HEK293 (cell line): ENCODE measurements around the gene ZNF605.

Source experiments
- CTCF ChIA-PET: fragments of 350-600 bp; formaldehyde crosslinking; extraction: SDS; loops from one replicate; lab custom pipeline; 2021; ENCODE audit warnings: antibody characterized with exemption; lab: Yijun Ruan, JAX
- POLR2A ChIA-PET: fragments of 300-600 bp; formaldehyde crosslinking; extraction: SDS; loops from one replicate; lab custom pipeline; 2020; ENCODE audit warnings: antibody characterized with exemption, inconsistent platforms; lab: Yijun Ruan, JAX
- H3K27ac ChIP-seq: fragments of 200-500 bp; sonication (Bioruptor generic); 2 replicates; pipeline ENCODE4 v1.5.1; 2014; ENCODE audit warnings: low read depth, low read length, control low read depth, inconsistent platforms; ENCODE audit errors: extremely low read depth
- H3K36me3 ChIP-seq, 2 experiments: fragments of 200-500 bp in 1 of 2; sonication (Bioruptor generic) in 1 of 2; 1 replicate in 1 of 2; 2 replicates in 1 of 2; pipeline ENCODE4 v1.5.1; 2014 to 2017; ENCODE audit warnings: inconsistent platforms in 2 of 2, low read length in 2 of 2; ENCODE audit not compliant: control insufficient read depth in 2 of 2, insufficient read depth in 1 of 2
- H3K4me1 ChIP-seq: fragments of 200-500 bp; sonication (Bioruptor generic); 2 replicates; pipeline ENCODE4 v1.5.1; 2014; ENCODE audit warnings: mild to moderate bottlenecking, low read length, inconsistent platforms; ENCODE audit not compliant: control insufficient read depth, insufficient read depth
- H3K4me3 ChIP-seq: 2 replicates; pipeline ENCODE4 v1.5.1; 2011; ENCODE audit warnings: low read depth, mild to moderate bottlenecking, control low read depth, low read length, moderate library complexity
- H3K9me3 ChIP-seq: fragments of 200-500 bp; sonication (Bioruptor generic); 2 replicates; pipeline ENCODE4 v1.5.1; 2014; ENCODE audit warnings: low read depth, low read length, inconsistent platforms; ENCODE audit not compliant: control insufficient read depth, insufficient read depth
- EGR2 ChIP-seq: fragments of 450-650 bp; formaldehyde crosslinking; IDR thresholded peaks from 2 replicates; pipeline ENCODE4 v1.5.1; 2016; ENCODE audit warnings: low read depth, missing biosample characterization, missing genetic modification characterization
- OSR2 ChIP-seq: fragments of 450-650 bp; formaldehyde crosslinking; IDR thresholded peaks from 2 replicates; pipeline ENCODE4 v1.5.1; 2016; ENCODE audit warnings: missing biosample characterization, missing genetic modification characterization
- PATZ1 ChIP-seq: fragments of 450-650 bp; formaldehyde crosslinking; IDR thresholded peaks from 2 replicates; pipeline ENCODE4 v1.5.1; 2016; ENCODE audit warnings: missing biosample characterization, missing genetic modification characterization
- SCRT1 ChIP-seq: fragments of 450-650 bp; formaldehyde crosslinking; IDR thresholded peaks from 2 replicates; pipeline ENCODE4 v1.5.1; 2016; ENCODE audit warnings: missing biosample characterization, missing genetic modification characterization, borderline replicate concordance
- SCRT2 ChIP-seq: fragments of 450-650 bp; formaldehyde crosslinking; IDR thresholded peaks from 2 replicates; pipeline ENCODE4 v1.5.1; 2016; ENCODE audit warnings: missing biosample characterization, missing genetic modification characterization
- ZBTB10 ChIP-seq: fragments of 450-650 bp; formaldehyde crosslinking; IDR thresholded peaks from 2 replicates; pipeline ENCODE4 v1.5.1; 2016; ENCODE audit warnings: missing biosample characterization, missing genetic modification characterization
- ZBTB21 ChIP-seq: fragments of 450-650 bp; formaldehyde crosslinking; IDR thresholded peaks from 2 replicates; pipeline ENCODE4 v1.5.1; 2017; ENCODE audit warnings: missing biosample characterization, missing genetic modification characterization
- ZBTB44 ChIP-seq: fragments of 450-650 bp; IDR thresholded peaks from 2 replicates; pipeline ENCODE4 v1.5.1; 2018; ENCODE audit warnings: missing biosample characterization, mild to moderate bottlenecking, missing genetic modification characterization
- ZBTB6 ChIP-seq: fragments of 450-650 bp; formaldehyde crosslinking; IDR thresholded peaks from 2 replicates; pipeline ENCODE4 v1.5.1; 2017; ENCODE audit warnings: missing biosample characterization, missing genetic modification characterization
- ZBTB7A ChIP-seq: fragments of 450-650 bp; formaldehyde crosslinking; IDR thresholded peaks from 2 replicates; pipeline ENCODE4 v1.5.1; 2016; ENCODE audit warnings: low read depth, missing biosample characterization, missing genetic modification characterization
- ZNF169 ChIP-seq: fragments of 450-650 bp; formaldehyde crosslinking; IDR thresholded peaks from 2 replicates; pipeline ENCODE4 v1.5.1; 2016; ENCODE audit warnings: missing biosample characterization, missing genetic modification characterization
- ZNF221 ChIP-seq: fragments of 450-650 bp; formaldehyde crosslinking; IDR thresholded peaks from 2 replicates; pipeline ENCODE4 v1.5.1; 2017; ENCODE audit warnings: missing biosample characterization, missing genetic modification characterization, borderline replicate concordance
- ZNF292 ChIP-seq: fragments of 450-650 bp; formaldehyde crosslinking; IDR thresholded peaks from 2 replicates; pipeline ENCODE4 v1.5.1; 2016; ENCODE audit warnings: low read depth, missing biosample characterization, missing genetic modification characterization, borderline replicate concordance
- ZNF558 ChIP-seq: fragments of 450-650 bp; formaldehyde crosslinking; IDR thresholded peaks from 2 replicates; pipeline ENCODE4 v1.5.1; 2016; ENCODE audit warnings: missing biosample characterization, missing genetic modification characterization
- ZNF610 ChIP-seq: fragments of 450-650 bp; formaldehyde crosslinking; IDR thresholded peaks from 2 replicates; pipeline ENCODE4 v1.5.1; 2016; ENCODE audit warnings: missing biosample characterization, missing genetic modification characterization, borderline replicate concordance
- ZNF621 ChIP-seq: fragments of 450-650 bp; formaldehyde crosslinking; IDR thresholded peaks from 2 replicates; pipeline ENCODE4 v1.5.1; 2017; ENCODE audit warnings: missing biosample characterization, missing genetic modification characterization
- ZNF660 ChIP-seq: fragments of 450-650 bp; IDR thresholded peaks from 2 replicates; pipeline ENCODE4 v1.5.1; 2018; ENCODE audit warnings: missing biosample characterization, mild to moderate bottlenecking, missing genetic modification characterization
- ZNF664 ChIP-seq: fragments of 450-650 bp; formaldehyde crosslinking; IDR thresholded peaks from 2 replicates; pipeline ENCODE4 v1.5.1; 2016; ENCODE audit warnings: missing biosample characterization, missing genetic modification characterization
- ZNF776 ChIP-seq: fragments of 450-650 bp; formaldehyde crosslinking; IDR thresholded peaks from 2 replicates; pipeline ENCODE4 v1.5.0; 2017; ENCODE audit warnings: missing biosample characterization, missing genetic modification characterization, borderline replicate concordance
- ZSCAN18 ChIP-seq: fragments of 450-650 bp; formaldehyde crosslinking; IDR thresholded peaks from 2 replicates; pipeline ENCODE4 v1.5.1; 2016; ENCODE audit warnings: missing biosample characterization, missing genetic modification characterization

Gene ZNF605

GRCh38 chr12:132955094-132956010 lies 754 bp downstream of the ZNF605 start (continued):
- peak; percentile 84 for TF ChIP-seq ZBTB10 (tag by site-specific recombination)
- peak; percentile 16; the same call in 1 of the 2 replicates for TF ChIP-seq ZBTB21
- TF ChIP-seq ZNF558 (tag by site-specific recombination) = no peak
- TF ChIP-seq PATZ1 (tag by site-specific recombination) = peak; percentile 81
- no peak for TF ChIP-seq ZBTB44
- 0 out of 2 replicates have a peak, but pooled peaks have one; percentile 49 for TF ChIP-seq ZBTB7A
- no peak for TF ChIP-seq ZNF660
- TF ChIP-seq ZNF776 (tag by site-specific recombination) = no peak
- TF ChIP-seq ZSCAN18 (tag by site-specific recombination) = no peak
- no peak for TF ChIP-seq ZNF610 (tag by site-specific recombination)

- Histone ChIP-seq H3K4me3 (no peak overlapping the region), H3K4me1 (peaks cover 2% of the 10 kb centered on the region; the same call in 1 of the 2 replicates), H3K36me3 (peaks cover 0 to 26% of the 10 kb centered on the region in 2 experiments; a peak in 2 of 3 replicates), H3K27ac (no peak overlapping the region), H3K9me3 (no peaks in the 10 kb centered on the region; the same call in 1 of the 2 replicates)
- ChIA-PET POLR2A (no interaction called here), CTCF (interaction anchor here (0.7 kb wide), 1 partner anchor 78 kb away, joined by 3 read pairs; no protein-coding TSS in a partner anchor)
- 0 out of 2 replicates have a peak, but pooled peaks have one; percentile 21 for TF ChIP-seq ZNF169 (tag by site-specific recombination)
- TF ChIP-seq ZNF621 (tag by site-specific recombination) = no peak
- TF ChIP-seq ZBTB44 = no peak
- TF ChIP-seq ZNF221 (tag by site-specific recombination) = no peak
- no peak for TF ChIP-seq EGR2 (tag by site-specific recombination)
- no peak for TF ChIP-seq OSR2
- peak; percentile 69 for TF ChIP-seq SCRT1
- no peak for TF ChIP-seq ZNF292
- TF ChIP-seq ZNF664 (tag by site-specific recombination) = no peak
- TF ChIP-seq SCRT2 (tag by site-specific recombination) = peak; percentile 84
- TF ChIP-seq ZBTB7A = peak; percentile 82
- TF ChIP-seq ZBTB6 (tag by site-specific recombination) = no peak
- TF ChIP-seq PATZ1 (tag by site-specific recombination) = 0 out of 2 replicates have a peak, but pooled peaks have one; percentile 28
Observed at GRCh38 chr12:132954471-132955048, 1.5 kb downstream of the ZNF605 start.
